Stomach (tissue), 9 donors: ENCODE results near the gene LRRC71. TPM values are rescaled to one million over a fixed set of nuclear protein-coding genes. Genes with fewer than 3 reads are reported as not detected.
A peak's percentile ranks its signal among the peaks of the same experiment; 100 is the strongest.

Experiments used
- DNase-seq, 2 donors: peaks; one replicate each; pipeline versions ENCODE4 v3.0.0 to v3.0.0-alpha.2; 2013 to 2019
- H3K27ac ChIP-seq, 5 donors: fragments of 200-600 bp in 4 of 5; sonication (generic) in 4 of 5; one replicate each; pipeline ENCODE4 v1.5.1; 2013 to 2019; ENCODE audit warnings: mild to moderate bottlenecking in 1 of 5, moderate library complexity in 1 of 5
- H3K27me3 ChIP-seq, 3 donors: fragments of 200-600 bp; sonication (generic); one replicate each; pipeline ENCODE4 v1.5.1; 2017 to 2019; ENCODE audit warnings: mixed run types in 1 of 3
- H3K36me3 ChIP-seq, 4 donors: fragments of 200-600 bp; sonication (generic); 1 replicate in 3 of 4; 2 replicates in 1 of 4; pipeline ENCODE4 v1.5.1; 2016 to 2019
- H3K4me1 ChIP-seq, 4 donors: fragments of 200-600 bp; sonication (generic); one replicate each; pipeline ENCODE4 v1.5.1; 2016 to 2019
- H3K4me3 ChIP-seq, 4 donors: fragments of 200-600 bp; sonication (generic) in 3 of 4; one replicate each; pipeline ENCODE4 v1.5.1; 2016 to 2019; ENCODE audit warnings: mild to moderate bottlenecking in 1 of 4
- H3K9me3 ChIP-seq, 4 donors: fragments of 200-600 bp; sonication (generic); one replicate each; pipeline ENCODE4 v1.5.1; 2016 to 2019
- CTCF ChIP-seq, 7 experiments: fragments of 450-650 bp in 4 of 7; fragments of 200-600 bp in 3 of 7; sonication (generic) in 3 of 7; IDR thresholded peaks; one replicate each; pipeline ENCODE4 v1.5.1; 2016 to 2019; ENCODE audit warnings: antibody characterized with exemption in 7 of 7, control low read depth in 2 of 7, mild to moderate bottlenecking in 1 of 7
- EP300 ChIP-seq: sonication (generic); formaldehyde crosslinking; IDR thresholded peaks from one replicate; pipeline ENCODE4 v1.6.1; 2017; ENCODE audit warnings: antibody characterized with exemption
- POLR2A ChIP-seq, 4 donors: fragments of 450-650 bp; IDR thresholded peaks; one replicate each; pipeline ENCODE4 v1.6.1; 2016; ENCODE audit warnings: antibody characterized with exemption in 4 of 4, control low read depth in 2 of 4, mild to moderate bottlenecking in 1 of 4, moderate library complexity in 1 of 4
- POLR2AphosphoS5 ChIP-seq, 3 donors: sonication (generic); formaldehyde crosslinking; IDR thresholded peaks; one replicate each; pipeline ENCODE4 v1.6.1; 2016; ENCODE audit warnings: antibody characterized with exemption in 3 of 3
- WGBS, 5 donors: extraction: QIAGEN DNeasy Blood & Tissue Kit in 3 of 5; methylation state at CpG; one replicate each; pipeline versions ENCODE4 v1.1.5 to v1.1.7; 2013 to 2018; 5-methylcytosine and 5-hydroxymethylcytosine counted together
- intact Hi-C: fragments of 100-400 bp; cut with DNase I; formaldehyde crosslinking; loops from one replicate; pipeline ENCODE4 v1.15.1; 2023; ENCODE audit warnings: low total_unique reads
- polyA plus RNA-seq, 3 donors: library from polyadenylated mRNA; stranded (reverse); fragments of 200-250 nt; gene quantifications; one replicate each; pipeline ENCODE4 v1.2.3, GENCODE V29; 2013
- total RNA-seq, 5 donors: library from RNA; depleted of rRNA; stranded (reverse); fragments of >200 nt; gene quantifications; one replicate each; pipeline versions ENCODE4 v1.1.0 to v1.2.3, GENCODE V29; 2014 to 2016
- donor health status: healthy with polysubstance abuse.
- donor health status: Bipolar disorder and iron deficiency.
- donor health status: healthy.

Gene LRRC71
- total and polyA plus RNA-seq, 8 donors, result 0.61 to 2.2 TPM; not detected in 6

- Histone ChIP-seq H3K36me3 (no peaks in the 10 kb centered on the region), H3K27ac (peak overlapping the region in 4 of 5 donors; percentile 53 to 91 (median 72)), H3K4me1 (peaks cover 16 to 77% (median 29%) of the 10 kb centered on the region in 4 donors), H3K4me3 (no peak overlapping the region), H3K9me3 (no peaks in the 10 kb centered on the region), H3K27me3 (peaks cover 5 to 85% (median 21%) of the 10 kb centered on the region in 3 donors)
- DNase-seq, result no peak
- intact Hi-C loops, result no loop called here
- TF ChIP-seq POLR2A (IDR thresholded peaks at IDR 0.05) (no peak), EP300 (no peak), CTCF (IDR thresholded peaks at IDR 0.05) (no peak)
- whole genome bisulfite sequencing, 5 donors, result 67 to 84% (median 81%) methylated on average over 13 to 14 of the region's 14 CpGs
Measured at GRCh38 chr1:156897078-156897825, 23.2 kb upstream of the LRRC71 start.

- TF ChIP-seq CTCF (IDR thresholded peaks at IDR 0.05) (no peak), POLR2A (IDR thresholded peaks at IDR 0.05) (no peak), EP300 (no peak), POLR2AphosphoS5 (IDR thresholded peaks at IDR 0.05) (no peak)
Measured at GRCh38 chr1:156898161-156898566, 22.3 kb upstream of the LRRC71 start.

GRCh38 chr1:156898971-156899664, 21.3 kb upstream of the LRRC71 start:
- TF ChIP-seq POLR2A (IDR thresholded peaks at IDR 0.05) (no peak), POLR2AphosphoS5 (IDR thresholded peaks at IDR 0.05) (no peak), EP300 (no peak), CTCF (IDR thresholded peaks at IDR 0.05) (no peak)
- Histone ChIP-seq H3K27me3 (peaks cover 0 to 66% (median 9%) of the 10 kb centered on the region in 3 donors), H3K4me3 (no peak overlapping the region), H3K27ac (peak overlapping the region in 2 of 5 donors; percentile 18 to 27), H3K9me3 (no peaks in the 10 kb centered on the region), H3K36me3 (no peaks in the 10 kb centered on the region), H3K4me1 (peaks cover 8 to 62% (median 15%) of the 10 kb centered on the region in 4 donors)
- WGBS, 5 donors, result 76 to 84% (median 79%) methylated on average over 12 of the region's 12 CpGs
- intact Hi-C loops, result no loop called here
- DNase-seq, result no peak

More at GRCh38 chr1:156898161-156898566, 22.3 kb upstream of the LRRC71 start:
- peaks cover 5 to 75% (median 17%) of the 10 kb centered on the region in 3 donors for H3K27me3 ChIP-seq
- H3K36me3 ChIP-seq, result no peaks in the 10 kb centered on the region
- peak; percentile 30 to 88 for DNase-seq
- H3K27ac ChIP-seq, result peak overlapping the region in 4 of 5 donors; percentile 53 to 91 (median 72)
- H3K9me3 ChIP-seq, result no peaks in the 10 kb centered on the region
- 21 to 42% (median 30%) methylated on average over 9 to 13 of the region's 13 CpGs for WGBS, 5 donors
- intact Hi-C loops, result no loop called here
- H3K4me1 ChIP-seq, result peaks cover 8 to 68% (median 22%) of the 10 kb centered on the region in 4 donors
- H3K4me3 ChIP-seq, result peak overlapping the region in 1 of 4 donors; percentile 24

GRCh38 chr1:156899956-156900718, 20.3 kb upstream of the LRRC71 start:
- TF ChIP-seq CTCF (IDR thresholded peaks at IDR 0.05) (no peak), POLR2AphosphoS5 (IDR thresholded peaks at IDR 0.05) (no peak), EP300 (no peak), POLR2A (IDR thresholded peaks at IDR 0.05) (no peak)
- peak in 1 of 2 donors; percentile 74 for DNase-seq
- intact Hi-C loops, result no loop called here
- H3K36me3 ChIP-seq, result no peaks in the 10 kb centered on the region
- WGBS, 5 donors, result 48 to 64% (median 61%) methylated on average over 12 of the region's 12 CpGs
- H3K27ac ChIP-seq, result peak overlapping the region in 1 of 5 donors; percentile 38
- H3K9me3 ChIP-seq, result no peaks in the 10 kb centered on the region
- no peak overlapping the region for H3K4me3 ChIP-seq
- H3K4me1 ChIP-seq, result peaks cover 8 to 56% (median 15%) of the 10 kb centered on the region in 4 donors
- H3K27me3 ChIP-seq, result peaks cover 0 to 56% (median 9%) of the 10 kb centered on the region in 3 donors
